ENCODE measurements around the gene CORO7.
A peak's percentile ranks its signal among the peaks of the same experiment; 100 is the strongest.
"Not testable (repeated sequence)": the region's sequence is repeated elsewhere in the genome, so short reads cannot be mapped to it uniquely, and the experiment has no call there.

CORO7 gene

GRCh38 chr16:4339455-4339854 is 76.9 kb downstream of the CORO7 start:
- FAIRE-seq (no peak), DNase-seq (ENCODE audit: low spot score) (no peak)

- FAIRE-seq: no peak
- no peak for DNase-seq (ENCODE audit: low spot score)
Observed at GRCh38 chr16:4338712-4339299, 77.6 kb downstream of the CORO7 start.

GRCh38 chr16:4338125-4338582 is 78.2 kb downstream of the CORO7 start:
- no peak for FAIRE-seq

GRCh38 chr16:4337540-4338088 is 78.8 kb downstream of the CORO7 start:
- no peak for FAIRE-seq
- DNase-seq (ENCODE audit: low spot score): no peak

More at GRCh38 chr16:4338125-4338582, 78.2 kb downstream of the CORO7 start:
- DNase-seq (ENCODE audit: low spot score): no peak

- FAIRE-seq (no peak), DNase-seq (ENCODE audit: low spot score) (no peak)
Observed at GRCh38 chr16:4336701-4337539, 79.5 kb downstream of the CORO7 start.

GRCh38 chr16:4334724-4335495 is 81.5 kb downstream of the CORO7 start:
- DNase-seq (ENCODE audit: low spot score) (no peak), FAIRE-seq (no peak)

GRCh38 chr16:4333714-4334113 is 82.7 kb downstream of the CORO7 start:
- not testable (repeated sequence) for FAIRE-seq; DNase-seq (ENCODE audit: low spot score)

- FAIRE-seq (no peak), DNase-seq (ENCODE audit: low spot score) (no peak)
Observed at GRCh38 chr16:4333308-4333638, 83.1 kb downstream of the CORO7 start.

GRCh38 chr16:4332623-4333307 is 83.6 kb downstream of the CORO7 start:
- FAIRE-seq: no peak
- DNase-seq (ENCODE audit: low spot score): no peak

GRCh38 chr16:4332083-4332482 is 84.3 kb downstream of the CORO7 start:
- DNase-seq (ENCODE audit: low spot score) (no peak), FAIRE-seq (no peak)

GRCh38 chr16:4330277-4330874 is 86.0 kb downstream of the CORO7 start:
- FAIRE-seq (no peak), DNase-seq (ENCODE audit: low spot score) (peak; percentile 38)

GRCh38 chr16:4328782-4329775 is 87.3 kb downstream of the CORO7 start:
- no peak for DNase-seq (ENCODE audit: low spot score)
- FAIRE-seq: no peak

- FAIRE-seq: no peak
- no peak for DNase-seq (ENCODE audit: low spot score)
Observed at GRCh38 chr16:4328046-4328781, 88.2 kb downstream of the CORO7 start.

GRCh38 chr16:4327386-4328045 is 88.9 kb downstream of the CORO7 start:
- no peak for FAIRE-seq

GRCh38 chr16:4325253-4325758 is 91.1 kb downstream of the CORO7 start:
- DNase-seq (ENCODE audit: low spot score) (no peak), FAIRE-seq (no peak)

More at GRCh38 chr16:4327386-4328045, 88.9 kb downstream of the CORO7 start:
- no peak for DNase-seq (ENCODE audit: low spot score)

- DNase-seq (ENCODE audit: low spot score) (no peak), FAIRE-seq (no peak)
Observed at GRCh38 chr16:4324492-4325252, 91.7 kb downstream of the CORO7 start.

GRCh38 chr16:4323845-4324488 is 92.4 kb downstream of the CORO7 start:
- no peak for FAIRE-seq
- no peak for DNase-seq (ENCODE audit: low spot score)

Measured in RCC 7860 (cell line).